ENCODE data around the gene CC2D1B.
A peak's percentile ranks its signal among the peaks of the same experiment; 100 is the strongest.
"Not testable (repeated sequence)": the region's sequence is repeated elsewhere in the genome, so short reads cannot be mapped to it uniquely, and the experiment has no call there.

The CC2D1B gene, protein sequence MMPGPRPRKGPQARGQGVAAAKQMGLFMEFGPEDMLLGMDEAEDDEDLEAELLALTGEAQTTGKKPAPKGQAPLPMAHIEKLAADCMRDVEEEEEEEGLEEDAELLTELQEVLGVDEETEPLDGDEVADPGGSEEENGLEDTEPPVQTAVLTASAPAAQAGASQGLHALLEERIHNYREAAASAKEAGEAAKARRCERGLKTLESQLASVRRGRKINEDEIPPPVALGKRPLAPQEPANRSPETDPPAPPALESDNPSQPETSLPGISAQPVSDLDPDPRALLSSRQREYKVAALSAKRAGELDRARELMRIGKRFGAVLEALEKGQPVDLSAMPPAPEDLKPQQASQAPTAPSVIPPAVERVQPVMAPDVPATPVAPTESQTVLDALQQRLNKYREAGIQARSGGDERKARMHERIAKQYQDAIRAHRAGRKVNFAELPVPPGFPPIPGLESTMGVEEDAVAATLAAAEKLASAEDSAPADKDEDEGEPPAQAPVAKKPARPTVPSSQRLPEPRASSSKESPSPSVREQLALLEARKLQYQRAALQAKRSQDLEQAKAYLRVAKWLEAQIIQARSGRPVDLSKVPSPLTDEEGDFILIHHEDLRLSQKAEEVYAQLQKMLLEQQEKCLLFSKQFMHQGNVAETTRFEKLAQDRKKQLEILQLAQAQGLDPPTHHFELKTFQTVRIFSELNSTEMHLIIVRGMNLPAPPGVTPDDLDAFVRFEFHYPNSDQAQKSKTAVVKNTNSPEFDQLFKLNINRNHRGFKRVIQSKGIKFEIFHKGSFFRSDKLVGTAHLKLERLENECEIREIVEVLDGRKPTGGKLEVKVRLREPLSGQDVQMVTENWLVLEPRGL

DNA sequence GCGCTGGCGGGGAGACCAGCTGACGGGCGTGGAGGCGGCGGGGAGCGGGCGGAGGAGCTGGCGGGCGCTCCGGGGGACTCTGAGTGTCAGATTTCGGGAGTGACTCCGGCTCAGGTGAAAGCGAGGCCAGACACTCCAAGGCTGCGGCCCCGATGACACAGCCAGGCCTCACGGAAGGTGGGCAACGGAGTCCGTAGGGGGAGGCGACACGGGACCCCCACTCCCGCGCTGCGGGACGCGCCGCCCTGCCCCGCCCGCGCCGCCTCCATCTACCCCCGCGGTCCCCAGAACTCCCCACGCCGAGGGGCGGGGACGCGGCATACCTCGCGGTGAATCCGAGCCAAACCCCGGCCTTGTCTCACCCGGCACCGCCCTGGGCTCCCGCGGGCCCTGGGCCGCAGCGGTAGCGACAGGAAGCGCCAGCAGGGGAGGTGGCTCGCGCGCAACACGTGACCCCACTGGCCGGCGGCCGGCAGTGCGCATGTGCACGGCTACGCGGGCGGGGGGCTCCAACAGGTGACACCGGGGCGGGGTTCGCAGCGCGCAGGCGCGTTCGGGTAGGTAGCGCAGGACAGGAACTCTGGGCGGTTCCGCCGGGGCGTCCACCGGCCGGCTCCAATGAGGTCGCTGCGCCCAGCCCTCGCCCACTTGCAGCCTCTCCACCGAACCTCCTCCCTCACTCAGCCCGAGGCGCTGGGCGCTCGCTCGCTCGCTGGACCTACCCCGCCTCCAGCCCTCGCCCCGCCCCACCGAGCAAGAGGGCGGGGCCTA lies at the start of gene CC2D1B:
CC2D1B (minus strand) TSS at position 460 of the 771 bp plus-strand sequence. CDS start 1,585 bp downstream, outside the sequence.
- peak; percentile 98 for DNase-seq

DNA sequence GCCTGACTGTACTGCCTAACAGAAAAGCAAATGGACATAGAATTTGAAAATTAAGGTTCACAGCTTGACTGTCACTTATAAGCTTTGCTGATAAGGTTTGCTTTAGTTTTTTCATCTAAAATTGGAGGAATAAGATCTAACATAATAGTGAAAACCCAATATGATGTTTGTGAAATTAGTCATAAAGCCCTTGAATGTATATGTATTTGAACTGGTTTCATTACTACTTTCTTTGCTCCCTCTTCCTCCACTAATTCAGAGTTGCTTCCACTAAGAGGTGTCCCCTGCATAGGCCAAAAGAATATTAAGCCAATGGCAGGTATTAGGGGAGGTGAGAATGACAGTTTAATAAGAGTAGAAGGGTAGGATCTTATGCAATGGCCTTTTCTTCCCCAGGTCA lies 48.9 kb upstream of the CC2D1B start:
- DNase-seq = no peak

DNA sequence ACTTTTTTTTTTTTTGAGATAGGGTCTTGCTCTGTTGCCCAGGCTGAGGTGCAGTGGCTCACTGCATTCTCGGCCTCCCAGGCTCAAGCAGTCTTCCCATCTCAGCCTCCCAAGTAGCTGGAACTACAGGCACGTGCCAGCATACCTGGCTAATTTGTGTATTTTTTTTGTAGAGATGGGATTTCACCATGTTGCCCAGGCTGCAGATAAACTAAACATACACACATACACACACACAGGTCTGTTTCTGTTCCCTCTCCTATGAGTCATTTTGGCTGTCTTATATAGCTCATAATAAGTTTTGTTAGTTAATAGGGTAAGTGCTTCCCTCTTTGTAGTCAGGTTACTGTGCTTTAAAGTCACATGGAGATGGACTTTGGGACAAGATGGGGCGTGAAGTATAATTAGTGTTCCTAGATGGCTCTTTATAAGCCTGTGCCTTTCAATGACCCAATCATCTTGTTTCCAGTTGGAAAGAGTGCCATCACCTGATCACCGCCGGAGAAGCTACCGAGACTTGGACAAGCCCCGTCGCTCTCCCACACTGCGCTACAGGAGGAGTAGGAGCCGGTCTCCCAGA lies 47.5 kb upstream of the CC2D1B start:
- DNase-seq = no peak

DNA sequence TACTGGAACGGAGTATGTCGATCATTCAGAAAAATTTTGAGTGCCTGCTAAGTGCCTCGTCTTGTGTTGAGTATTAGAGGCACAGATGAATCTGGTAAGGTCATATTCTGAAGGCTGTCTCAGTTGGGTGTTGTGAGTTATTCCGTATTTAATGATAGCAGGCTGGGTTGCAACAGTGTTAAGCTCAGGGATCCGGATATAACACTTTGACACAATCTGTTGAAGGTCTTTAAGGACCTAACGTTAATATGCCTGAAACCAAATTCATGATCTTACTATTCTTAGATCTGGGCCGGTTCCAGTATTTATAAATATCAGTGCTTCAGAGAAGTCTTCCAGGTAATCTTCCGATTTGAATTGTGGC lies 39.0 kb upstream of the CC2D1B start:
- DNase-seq = no peak

DNA sequence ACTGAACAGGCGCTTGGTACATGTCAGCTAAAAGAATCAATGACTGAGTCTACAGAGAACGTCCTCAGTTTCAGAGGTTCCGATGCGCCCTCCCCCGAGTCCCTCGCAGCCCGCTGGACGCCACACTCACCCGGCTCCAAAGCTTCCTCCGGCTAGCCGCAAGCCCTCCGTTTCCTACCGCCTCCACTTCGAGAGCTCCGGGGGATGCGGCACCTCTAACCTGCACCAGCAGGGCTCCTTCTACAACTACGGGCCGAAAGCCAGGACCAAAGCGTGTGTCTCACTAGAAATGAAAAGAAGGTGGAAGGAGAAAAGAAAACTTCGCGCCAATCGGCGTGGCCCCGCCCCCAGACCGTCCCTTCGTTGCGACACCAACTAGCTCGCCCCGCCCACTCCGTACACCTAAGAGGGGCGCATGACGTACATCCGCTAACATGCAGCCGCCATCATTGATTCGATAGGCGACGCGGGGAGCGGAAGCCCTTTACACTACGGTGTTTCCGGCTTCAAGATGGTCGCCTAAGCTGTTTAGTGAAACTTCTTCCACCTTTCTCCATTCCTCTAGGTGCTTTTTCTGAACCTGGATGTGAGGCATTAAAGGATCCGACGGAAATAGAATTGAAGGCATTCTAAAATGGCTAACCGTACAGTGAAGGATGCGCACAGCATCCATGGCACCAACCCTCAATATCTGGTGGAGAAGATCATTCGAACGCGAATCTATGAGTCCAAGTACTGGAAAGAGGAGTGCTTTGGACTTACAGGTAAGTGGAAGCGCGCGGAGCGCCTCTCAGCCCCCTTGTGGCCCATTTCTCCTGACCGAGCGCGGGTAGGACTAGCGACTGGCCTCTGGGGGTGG lies 38.3 kb upstream of the CC2D1B start, which contains the start of the genes ORC1 and PRPF38A:
ORC1 (minus strand) TSS at position 308 of the 859 bp plus-strand sequence. CDS start 2,200 bp downstream, outside the sequence.
PRPF38A (plus strand) TSS at position 487 of the 859 bp plus-strand sequence; CDS start at position 635, 148 bp downstream.
- peak; percentile 97 for DNase-seq

DNA sequence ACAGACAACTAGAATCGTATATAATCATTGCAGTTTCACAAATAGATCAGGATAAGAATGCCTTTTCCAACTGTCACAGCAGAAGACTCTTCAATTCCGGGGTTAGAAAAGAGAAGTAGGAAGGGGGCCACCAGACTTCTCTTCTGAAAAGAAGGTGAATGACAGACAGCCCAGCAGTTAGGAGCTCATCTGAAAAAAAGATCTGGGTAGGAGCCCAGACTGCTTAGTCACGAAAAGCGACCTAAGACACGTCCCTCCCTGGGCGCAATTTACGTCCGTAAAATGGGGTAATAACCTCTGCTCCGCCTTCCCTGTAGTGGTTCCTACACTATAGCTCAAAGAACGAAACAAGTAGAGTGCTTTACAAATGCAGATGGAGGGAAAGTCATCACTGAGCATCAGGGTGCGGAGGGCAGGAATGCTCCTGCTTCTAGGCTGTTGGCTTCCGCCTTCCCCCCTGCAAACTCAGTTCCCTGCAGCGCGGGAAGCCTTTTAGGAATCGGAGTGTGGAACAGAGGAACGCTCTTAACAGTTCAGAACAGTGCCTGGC lies 37.6 kb upstream of the CC2D1B start:
- DNase-seq = peak; percentile 40 to 45

DNA sequence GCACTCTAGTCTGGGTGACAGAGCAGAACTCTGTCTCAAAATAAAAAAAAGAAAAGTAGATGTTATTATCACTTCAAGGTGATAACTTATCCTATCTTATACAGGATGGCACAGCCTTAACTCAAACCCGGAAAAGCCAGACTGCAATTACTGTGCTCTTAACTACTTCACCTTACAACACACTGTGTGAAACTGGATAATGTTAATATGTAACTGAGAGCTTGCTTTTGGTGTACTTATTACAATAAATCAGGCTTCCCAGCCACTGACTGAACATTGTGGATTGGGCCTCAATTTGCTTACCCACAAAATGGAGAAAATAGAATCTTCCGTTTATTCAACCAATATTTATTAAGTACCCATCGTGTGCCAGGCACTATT lies 36.8 kb upstream of the CC2D1B start:
- no peak for DNase-seq

DNA sequence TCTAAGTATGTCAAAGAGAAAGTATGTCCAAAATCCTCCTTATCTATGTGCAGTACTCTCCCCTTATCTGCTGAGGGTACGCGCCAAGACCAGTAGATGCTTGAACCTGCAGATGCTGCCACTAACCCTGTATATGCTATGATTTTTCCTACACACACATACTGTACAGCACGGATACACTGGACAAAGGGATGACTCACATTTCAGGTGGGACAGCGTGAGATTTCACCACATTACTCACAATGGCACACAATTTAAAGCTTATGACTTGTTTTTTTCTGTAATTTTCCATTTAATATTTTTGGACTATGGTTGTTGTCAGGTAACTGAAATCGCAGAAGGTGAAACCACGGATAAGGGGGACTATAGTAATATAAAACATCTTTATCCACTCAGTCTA lies 34.1 kb upstream of the CC2D1B start:
- DNase-seq = no peak

DNA sequence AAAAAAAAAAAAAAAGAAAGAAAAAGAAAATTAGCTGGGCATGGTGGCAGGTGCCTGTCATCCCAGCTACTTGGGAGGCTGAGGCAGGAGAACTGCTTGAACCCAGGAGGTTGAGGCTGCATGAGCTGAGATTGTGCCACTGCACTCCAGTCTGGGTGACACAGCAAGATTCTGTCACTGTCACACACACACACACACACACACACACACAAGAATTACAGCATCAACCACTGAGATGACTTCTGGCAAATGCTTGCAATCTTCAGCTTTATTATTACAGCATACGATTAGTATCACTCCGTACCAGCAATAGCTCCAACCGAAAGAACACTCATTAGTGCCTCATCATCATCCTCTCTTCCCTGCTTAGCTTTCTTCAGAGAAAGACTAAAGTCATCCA lies 33.6 kb upstream of the CC2D1B start:
- no peak for DNase-seq

DNA sequence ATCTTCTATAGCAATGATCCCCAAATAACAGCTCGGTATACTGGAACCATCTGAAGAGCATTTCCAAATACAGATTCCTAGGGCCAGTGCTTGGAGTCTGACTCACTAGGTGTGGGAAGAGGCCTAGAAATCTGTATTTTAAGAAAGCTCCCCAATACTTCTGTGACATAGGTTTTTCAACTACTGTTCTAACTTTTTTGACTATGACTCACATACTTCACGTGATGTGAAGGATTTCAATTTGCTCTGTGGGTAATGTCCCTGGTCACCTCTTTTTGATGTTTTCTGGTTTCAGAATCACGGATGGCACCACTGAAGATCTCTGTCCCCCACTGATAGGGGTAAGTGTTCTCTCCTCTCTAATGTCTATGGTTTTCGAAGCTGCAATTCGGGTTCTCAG lies 27.2 kb upstream of the CC2D1B start:
- no peak for DNase-seq

DNA sequence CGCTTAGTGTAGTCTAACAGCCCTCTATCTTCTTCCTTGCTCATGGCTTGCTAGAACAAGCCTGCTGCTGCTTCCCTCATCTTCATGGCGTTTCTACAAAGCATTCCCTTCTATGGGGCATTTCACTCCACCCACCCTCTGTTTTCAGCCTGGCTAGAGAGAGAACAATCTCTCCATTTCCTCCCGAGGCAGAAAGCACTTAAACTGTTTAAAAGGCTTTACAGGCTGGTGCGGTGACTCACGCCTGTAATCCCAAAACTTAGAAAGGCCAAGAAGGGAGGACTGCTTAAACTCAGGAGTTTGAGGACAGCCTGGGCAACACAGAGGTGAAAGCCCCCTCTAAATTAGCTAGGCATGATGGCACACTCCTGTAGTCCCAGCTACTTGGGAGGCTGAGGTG lies 20.5 kb upstream of the CC2D1B start:
- no peak for DNase-seq

DNA sequence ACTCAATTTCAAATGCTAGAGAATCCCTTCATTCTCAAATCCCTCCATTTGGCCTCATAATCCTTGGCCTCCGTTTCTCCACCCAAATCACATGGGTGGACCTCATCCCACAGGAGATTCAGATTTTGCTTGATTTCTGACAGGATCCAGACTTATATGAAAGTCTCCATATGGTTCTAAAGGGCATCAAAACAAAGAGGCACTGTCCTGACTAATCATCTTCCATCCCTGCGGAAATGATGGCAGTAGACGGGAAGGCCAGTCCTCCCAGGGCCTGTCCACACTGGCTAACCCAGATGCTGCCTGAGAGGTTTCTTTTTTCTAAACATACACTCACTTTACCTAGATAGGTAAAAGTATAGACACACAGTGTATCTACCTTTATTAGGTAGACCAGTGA lies 19.4 kb upstream of the CC2D1B start:
- DNase-seq = no peak

DNA sequence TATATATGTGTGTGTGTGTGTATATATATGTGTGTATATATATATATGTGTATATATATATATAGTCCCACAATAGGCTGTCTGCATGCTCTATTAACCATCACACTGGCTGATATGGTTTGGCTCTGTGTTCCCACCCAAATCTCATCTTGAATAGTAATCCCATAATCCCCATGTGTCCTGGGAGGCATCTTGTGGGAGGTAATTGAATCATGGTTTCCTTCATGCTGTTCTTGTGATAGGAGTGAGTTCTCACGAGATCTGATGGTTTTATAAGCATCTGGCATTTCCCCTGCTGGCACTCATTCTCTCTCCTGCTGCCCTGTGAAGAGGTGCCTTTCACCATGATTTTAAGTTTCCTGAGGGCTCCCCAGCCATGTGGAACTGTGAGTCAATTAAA lies 3.8 kb upstream of the CC2D1B start:
- DNase-seq = not testable (repeated sequence)

DNA sequence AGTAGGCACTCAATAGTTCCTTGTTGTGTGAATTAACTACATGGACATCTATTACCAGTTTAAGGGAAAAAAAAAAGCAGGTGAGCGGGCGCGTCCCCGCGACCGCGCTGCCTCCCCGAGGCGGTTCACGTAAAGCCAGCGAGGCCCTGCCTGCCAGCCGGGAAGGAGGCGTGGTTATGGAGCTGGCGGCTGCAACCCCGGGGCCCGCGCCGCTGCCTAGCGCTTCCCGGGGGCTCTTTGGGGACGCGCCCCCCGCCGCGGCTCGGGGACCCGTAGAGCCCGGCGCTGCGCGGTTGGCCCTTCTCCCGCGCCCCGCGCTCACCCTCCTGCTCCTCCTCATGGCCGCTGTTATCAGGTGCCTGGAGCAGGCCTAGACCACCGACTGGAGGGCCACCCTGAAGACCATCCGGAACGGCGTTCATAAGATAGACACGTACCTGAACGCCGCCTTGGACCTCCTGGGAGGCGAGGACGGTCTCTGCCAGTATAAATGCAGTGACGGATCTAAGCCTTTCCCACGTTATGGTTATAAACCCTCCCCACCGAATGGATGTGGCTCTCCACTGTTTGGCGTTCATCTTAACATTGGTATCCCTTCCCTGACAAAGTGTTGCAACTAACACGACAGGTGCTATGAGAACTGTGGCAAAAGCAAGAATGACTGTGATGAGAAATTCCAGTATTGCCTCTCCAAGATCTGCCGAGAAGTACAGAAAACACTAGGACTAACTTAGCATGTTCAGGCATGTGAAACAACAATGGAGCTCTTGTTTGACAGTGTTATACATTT lies 2.6 kb upstream of the CC2D1B start:
- peak; percentile 38 to 47 for DNase-seq

DNA sequence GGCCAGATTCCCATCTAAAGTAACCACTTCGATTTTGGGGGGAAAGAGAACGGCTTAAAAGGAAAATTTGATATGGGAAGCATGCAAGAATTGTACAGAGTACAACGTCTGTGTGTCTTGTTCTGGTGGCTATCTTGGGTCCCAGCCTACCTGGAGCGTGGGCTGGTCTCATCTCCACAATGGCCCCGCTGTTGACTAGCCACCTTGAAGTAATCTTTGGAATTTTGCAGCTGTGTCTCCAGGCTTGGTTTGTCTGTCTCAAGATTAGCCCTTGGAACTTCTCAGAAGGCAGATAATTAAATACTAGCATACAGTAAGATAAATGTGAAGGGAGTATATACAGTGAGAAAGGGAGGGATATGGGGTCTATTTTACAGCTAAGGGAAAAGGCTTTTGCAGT lies 1.3 kb upstream of the CC2D1B start:
- no peak for DNase-seq

DNA sequence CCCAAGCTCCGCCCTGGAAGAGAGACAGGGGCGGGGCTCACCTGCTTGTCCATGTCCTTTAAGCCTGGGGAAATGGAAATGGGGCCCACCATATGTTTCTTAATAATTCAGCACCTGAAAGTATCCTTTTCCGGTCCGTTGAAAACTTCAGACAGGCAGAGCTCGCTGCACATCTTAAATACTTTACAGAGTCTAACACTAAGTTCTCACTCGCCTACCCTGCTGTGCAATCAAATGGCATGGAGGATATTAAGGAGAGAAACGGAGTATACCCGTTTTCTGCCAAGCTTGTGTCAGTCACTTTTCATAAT lies 467 bp upstream of the CC2D1B start:
- DNase-seq = no peak

DNA sequence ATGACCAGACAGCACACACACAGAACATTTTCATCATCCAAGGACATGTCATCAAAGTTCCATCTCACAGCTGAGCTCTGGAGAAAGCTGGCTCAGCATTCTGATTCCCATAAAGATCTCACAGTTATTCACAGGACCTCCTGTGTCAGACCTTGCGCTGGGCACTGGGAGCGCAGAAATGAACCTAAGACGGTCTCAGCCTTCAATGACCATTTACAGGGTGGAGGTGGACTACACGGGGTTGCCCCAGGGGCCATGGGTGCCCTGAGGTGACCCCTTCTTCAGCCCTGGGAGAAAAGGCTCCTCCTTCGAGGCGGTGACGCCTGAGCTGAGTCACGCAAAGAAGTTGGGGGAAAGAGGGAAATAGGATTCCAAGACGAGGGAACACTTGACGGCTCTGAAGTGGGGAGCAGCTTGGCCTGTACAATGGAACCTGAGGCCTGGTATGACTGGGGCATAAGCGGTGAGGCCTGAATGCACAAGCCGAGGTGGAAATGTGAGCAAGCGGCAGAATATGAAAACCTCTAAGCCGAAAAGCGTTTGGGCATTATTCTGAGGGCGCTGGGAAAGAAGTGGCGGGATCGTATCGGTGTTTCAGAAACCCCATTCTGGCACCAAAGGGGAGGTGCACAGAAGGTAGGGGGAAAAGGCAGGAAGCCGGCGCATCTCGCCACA lies 797 bp downstream of the CC2D1B start:
- peak in 1 of 2 donors; percentile 15 for DNase-seq

DNA sequence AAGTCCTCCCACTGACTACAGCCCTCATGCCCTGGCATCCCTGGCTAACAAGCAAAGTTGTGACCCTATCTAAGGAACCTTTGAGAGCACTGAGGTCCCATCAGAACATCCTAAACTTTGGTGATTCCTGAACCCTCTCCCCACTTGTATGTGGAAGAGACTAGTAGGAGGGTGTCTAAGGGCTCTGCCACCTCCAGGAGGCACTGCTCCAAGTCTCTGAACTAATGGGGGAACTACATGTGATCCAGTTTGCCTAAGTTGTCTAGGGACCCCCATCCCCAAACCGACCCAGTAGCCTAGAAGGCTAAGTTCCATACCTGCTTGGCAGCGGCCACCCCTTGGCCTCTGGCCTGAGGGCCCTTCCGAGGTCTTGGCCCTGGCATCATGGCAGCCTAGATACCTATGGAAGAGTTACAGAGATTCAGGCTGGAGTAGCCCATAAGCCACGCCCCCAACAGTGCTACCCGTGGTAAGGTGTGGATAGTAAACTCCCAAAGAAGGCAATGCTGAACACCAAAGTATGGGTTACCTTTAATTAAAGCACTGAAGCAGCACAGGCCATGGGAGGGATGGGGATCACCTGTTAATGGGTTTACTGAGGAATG lies 1.7 kb downstream of the CC2D1B start:
- DNase-seq = no peak

DNA sequence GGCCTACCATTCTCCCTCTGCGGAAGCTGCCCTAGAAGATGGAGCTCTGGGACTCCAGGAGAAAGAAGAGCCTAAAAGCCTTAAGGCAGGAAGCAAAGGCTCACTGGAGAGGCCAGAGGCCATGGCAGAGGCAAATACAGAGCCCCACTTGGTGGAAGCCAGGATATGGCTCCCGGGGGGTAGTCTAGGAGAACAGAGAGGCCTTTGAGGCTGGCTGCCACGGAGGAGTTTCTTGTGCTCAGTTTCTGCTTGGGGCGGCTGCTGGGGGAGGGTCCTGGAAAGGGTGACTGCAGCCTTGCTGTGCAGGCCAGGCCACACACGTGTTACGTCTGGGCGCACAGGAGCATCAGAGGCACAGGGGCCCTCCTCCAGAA lies 5.4 kb downstream of the CC2D1B start:
- DNase-seq = no peak
